ENCODE data around the gene APOBEC2. TPM values are rescaled to one million over a fixed set of nuclear protein-coding genes. Genes with fewer than 3 reads are reported as not detected.
A peak's percentile ranks its signal among the peaks of the same experiment; 100 is the strongest.

The APOBEC2 gene
- total and polyA plus RNA-seq, 2 of the 13 experiments (the other 11 are each of a cell fraction or from before 2014, with no cell fraction given), result 0.09 TPM; not detected in 1

- TF ChIP-seq REST (IDR thresholded peaks at IDR 0.05; ENCODE audit: borderline replicate concordance in 1 of 2, low read depth in 1 of 2, low read length in 2 of 2) (no peak), HNF4G (IDR thresholded peaks at IDR 0.05; ENCODE audit: borderline replicate concordance, low read depth, low read length) (no peak), HNF4G (CRISPR knock-in tag; IDR thresholded peaks at IDR 0.05; ENCODE audit: borderline replicate concordance, low read depth) (peak; percentile 48; the same call in 1 of the 2 replicates), ZNF574 (CRISPR knock-in tag; IDR thresholded peaks at IDR 0.05) (peak; percentile 93), ZNF10 (CRISPR knock-in tag; IDR thresholded peaks at IDR 0.05; ENCODE audit: borderline replicate concordance, low read depth) (no peak), REXO4 (CRISPR knock-in tag; IDR thresholded peaks at IDR 0.05; ENCODE audit: borderline replicate concordance) (0 out of 2 replicates have a peak, but pooled peaks have one; percentile 29), NR3C1 (CRISPR knock-in tag; IDR thresholded peaks at IDR 0.05) (no peak), FOXC1 (CRISPR knock-in tag; IDR thresholded peaks at IDR 0.05; ENCODE audit: borderline replicate concordance) (peak; percentile 67; the same call in 1 of the 2 replicates), SP5 (CRISPR knock-in tag; IDR thresholded peaks at IDR 0.05; ENCODE audit: borderline replicate concordance, low read depth) (no peak), ZNF441 (CRISPR knock-in tag; IDR thresholded peaks at IDR 0.05; ENCODE audit: borderline replicate concordance) (no peak)
- TF ChIP-seq, protein P1, sequence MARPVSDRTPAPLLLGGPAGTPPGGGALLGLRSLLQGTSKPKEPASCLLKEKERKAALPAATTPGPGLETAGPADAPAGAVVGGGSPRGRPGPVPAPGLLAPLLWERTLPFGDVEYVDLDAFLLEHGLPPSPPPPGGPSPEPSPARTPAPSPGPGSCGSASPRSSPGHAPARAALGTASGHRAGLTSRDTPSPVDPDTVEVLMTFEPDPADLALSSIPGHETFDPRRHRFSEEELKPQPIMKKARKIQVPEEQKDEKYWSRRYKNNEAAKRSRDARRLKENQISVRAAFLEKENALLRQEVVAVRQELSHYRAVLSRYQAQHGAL (CRISPR knock-in tag; IDR thresholded peaks at IDR 0.05; ENCODE audit: not compliant biosample characterization), result no peak
- TF ChIP-seq, protein P2, sequence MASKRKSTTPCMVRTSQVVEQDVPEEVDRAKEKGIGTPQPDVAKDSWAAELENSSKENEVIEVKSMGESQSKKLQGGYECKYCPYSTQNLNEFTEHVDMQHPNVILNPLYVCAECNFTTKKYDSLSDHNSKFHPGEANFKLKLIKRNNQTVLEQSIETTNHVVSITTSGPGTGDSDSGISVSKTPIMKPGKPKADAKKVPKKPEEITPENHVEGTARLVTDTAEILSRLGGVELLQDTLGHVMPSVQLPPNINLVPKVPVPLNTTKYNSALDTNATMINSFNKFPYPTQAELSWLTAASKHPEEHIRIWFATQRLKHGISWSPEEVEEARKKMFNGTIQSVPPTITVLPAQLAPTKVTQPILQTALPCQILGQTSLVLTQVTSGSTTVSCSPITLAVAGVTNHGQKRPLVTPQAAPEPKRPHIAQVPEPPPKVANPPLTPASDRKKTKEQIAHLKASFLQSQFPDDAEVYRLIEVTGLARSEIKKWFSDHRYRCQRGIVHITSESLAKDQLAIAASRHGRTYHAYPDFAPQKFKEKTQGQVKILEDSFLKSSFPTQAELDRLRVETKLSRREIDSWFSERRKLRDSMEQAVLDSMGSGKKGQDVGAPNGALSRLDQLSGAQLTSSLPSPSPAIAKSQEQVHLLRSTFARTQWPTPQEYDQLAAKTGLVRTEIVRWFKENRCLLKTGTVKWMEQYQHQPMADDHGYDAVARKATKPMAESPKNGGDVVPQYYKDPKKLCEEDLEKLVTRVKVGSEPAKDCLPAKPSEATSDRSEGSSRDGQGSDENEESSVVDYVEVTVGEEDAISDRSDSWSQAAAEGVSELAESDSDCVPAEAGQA (IDR thresholded peaks at IDR 0.05; ENCODE audit: low read depth), result no peak
- TF ChIP-seq, protein P2 (CRISPR knock-in tag; IDR thresholded peaks at IDR 0.05; ENCODE audit: borderline replicate concordance), result no peak; the same call in 1 of the 2 replicates
Measured at GRCh38 chr6:41027799-41028560, 25.0 kb upstream of the APOBEC2 start (continued).
